ENCODE results near the gene VOPP1. TPM values are rescaled to one million over a fixed set of nuclear protein-coding genes. Genes with fewer than 3 reads are reported as not detected.
"Not testable (repeated sequence)": the region's sequence is repeated elsewhere in the genome, so short reads cannot be mapped to it uniquely, and the experiment has no call there.

The VOPP1 gene
- total RNA-seq: 10 to 100 TPM; 51.4 to 52.7 TPM

GRCh38 chr7:55572378-55573233, at the start of gene VOPP1:
Gene VOPP1 (minus strand): TSS chr7:55572502. CDS start chr7:55572324, 178 bp downstream.
- POLR2A ChIA-PET: interaction anchor here (0.8 to 6.7 kb wide), 13 partner anchors 8 to 814 kb away, joined by 3 to 88 read pairs (median 3); partner anchors contain the start of genes CCT6A, CHCHD2, LANCL2 and NIPSNAP2
- DNase-seq: peak; percentile 59
- H3K36me3 Mint-ChIP-seq (ENCODE audit: low read depth): peaks cover 4% of the 10 kb centered on the region
- CTCF ChIA-PET: interaction anchor here (1.3 to 1.7 kb wide), 2 partner anchors 139 to 207 kb away, joined by 3 to 4 read pairs; partner anchors contain the start of gene LANCL2
- H3K9me3 Mint-ChIP-seq: peaks cover 2% of the 10 kb centered on the region
- H3K27ac Mint-ChIP-seq: peak within 1 kb of the TSS; percentile 79
- peak within 1 kb of the TSS; percentile 86 for H3K4me3 Mint-ChIP-seq
- no peaks in the 10 kb centered on the region for H3K27me3 Mint-ChIP-seq
- peaks cover 68% of the 10 kb centered on the region for H3K4me1 Mint-ChIP-seq

GRCh38 chr7:55618913-55619312, 46.6 kb upstream of the VOPP1 start:
- Mint-ChIP-seq H3K36me3 (ENCODE audit: low read depth) (peaks cover 3% of the 10 kb centered on the region), H3K27ac (no peak overlapping the region), H3K4me3 (no peak overlapping the region), H3K4me1 (no peaks in the 10 kb centered on the region), H3K9me3 (peaks cover 9% of the 10 kb centered on the region), H3K27me3 (peaks cover 10% of the 10 kb centered on the region)
- ChIA-PET CTCF (no interaction called here), POLR2A (no interaction called here)
- DNase-seq: no peak

GRCh38 chr7:55614365-55615064, 42.2 kb upstream of the VOPP1 start:
- DNase-seq; H3K27me3 Mint-ChIP-seq; H3K4me3 Mint-ChIP-seq; POLR2A ChIA-PET; H3K9me3 Mint-ChIP-seq; H3K4me1 Mint-ChIP-seq; H3K27ac Mint-ChIP-seq; H3K36me3 Mint-ChIP-seq (ENCODE audit: low read depth): not testable (repeated sequence)
- CTCF ChIA-PET: interaction anchor here (0.5 kb wide), 1 partner anchor 29 kb away, joined by 3 read pairs; no protein-coding TSS in a partner anchor

GRCh38 chr7:55609726-55610125, 37.4 kb upstream of the VOPP1 start:
- H3K27ac Mint-ChIP-seq; H3K4me3 Mint-ChIP-seq; CTCF ChIA-PET; DNase-seq; POLR2A ChIA-PET; H3K9me3 Mint-ChIP-seq; H3K27me3 Mint-ChIP-seq; H3K36me3 Mint-ChIP-seq (ENCODE audit: low read depth); H3K4me1 Mint-ChIP-seq: not testable (repeated sequence)

GRCh38 chr7:55605661-55606060, 33.4 kb upstream of the VOPP1 start:
- CTCF ChIA-PET: interaction anchor here (1.4 kb wide), 1 partner anchor 12 kb away, joined by 3 read pairs; no protein-coding TSS in a partner anchor
- DNase-seq; H3K36me3 Mint-ChIP-seq (ENCODE audit: low read depth); H3K27me3 Mint-ChIP-seq; H3K9me3 Mint-ChIP-seq; H3K4me3 Mint-ChIP-seq; H3K27ac Mint-ChIP-seq; H3K4me1 Mint-ChIP-seq; POLR2A ChIA-PET: not testable (repeated sequence)

- H3K4me1 Mint-ChIP-seq; DNase-seq; H3K4me3 Mint-ChIP-seq; H3K9me3 Mint-ChIP-seq; H3K27ac Mint-ChIP-seq; POLR2A ChIA-PET; H3K36me3 Mint-ChIP-seq (ENCODE audit: low read depth): not testable (repeated sequence)
- CTCF ChIA-PET: interaction anchor here (0.7 to 2.0 kb wide), 5 partner anchors 9 to 170 kb away, joined by 3 to 11 read pairs (median 3); no protein-coding TSS in a partner anchor
- peaks cover 16% of the 10 kb centered on the region for H3K27me3 Mint-ChIP-seq
Observed at GRCh38 chr7:55597944-55598499, 25.7 kb upstream of the VOPP1 start.

GRCh38 chr7:55597214-55597739, 25.0 kb upstream of the VOPP1 start:
- H3K36me3 Mint-ChIP-seq (ENCODE audit: low read depth); H3K9me3 Mint-ChIP-seq; H3K27ac Mint-ChIP-seq; H3K4me1 Mint-ChIP-seq; DNase-seq; POLR2A ChIA-PET; H3K4me3 Mint-ChIP-seq: not testable (repeated sequence)
- CTCF ChIA-PET: interaction anchor here (0.7 to 2.5 kb wide), 5 partner anchors 14 to 170 kb away, joined by 3 to 11 read pairs (median 3); no protein-coding TSS in a partner anchor
- peaks cover 14% of the 10 kb centered on the region for H3K27me3 Mint-ChIP-seq

GRCh38 chr7:55595511-55595910, 23.2 kb upstream of the VOPP1 start:
- no peak for DNase-seq
- Mint-ChIP-seq H3K9me3 (no peaks in the 10 kb centered on the region), H3K27ac (no peak overlapping the region), H3K4me1 (no peaks in the 10 kb centered on the region), H3K36me3 (ENCODE audit: low read depth) (no peaks in the 10 kb centered on the region), H3K4me3 (no peak overlapping the region), H3K27me3 (peaks cover 9% of the 10 kb centered on the region)
- POLR2A ChIA-PET: no interaction called here
- CTCF ChIA-PET: interaction anchor here (1.3 to 2.5 kb wide), 3 partner anchors 22 to 163 kb away, joined by 3 to 11 read pairs (median 3); no protein-coding TSS in a partner anchor

- Mint-ChIP-seq H3K4me3 (no peak overlapping the region), H3K4me1 (no peaks in the 10 kb centered on the region), H3K9me3 (no peaks in the 10 kb centered on the region), H3K27ac (no peak overlapping the region), H3K27me3 (peaks cover 6% of the 10 kb centered on the region), H3K36me3 (ENCODE audit: low read depth) (no peaks in the 10 kb centered on the region)
- CTCF ChIA-PET: interaction anchor here (2.5 kb wide), 1 partner anchor 162 kb away, joined by 11 read pairs; no protein-coding TSS in a partner anchor
- POLR2A ChIA-PET: no interaction called here
- DNase-seq: no peak
Observed at GRCh38 chr7:55594870-55595269, 22.6 kb upstream of the VOPP1 start.

GRCh38 chr7:55594414-55594813, 22.1 kb upstream of the VOPP1 start:
- H3K4me3 Mint-ChIP-seq: no peak overlapping the region

GRCh38 chr7:55593515-55594318, 21.4 kb upstream of the VOPP1 start:
- Mint-ChIP-seq H3K36me3 (ENCODE audit: low read depth) (no peaks in the 10 kb centered on the region), H3K4me1 (no peaks in the 10 kb centered on the region), H3K27me3 (peaks cover 4% of the 10 kb centered on the region), H3K9me3 (no peaks in the 10 kb centered on the region), H3K27ac (no peak overlapping the region), H3K4me3 (no peak overlapping the region)
- DNase-seq: peak; percentile 72
- ChIA-PET CTCF (interaction anchor here (0.5 to 2.0 kb wide), 13 partner anchors 10 to 480 kb away, joined by 3 to 11 read pairs (median 3); no protein-coding TSS in a partner anchor), POLR2A (interaction anchor here (1.2 kb wide), 1 partner anchor 22 kb away, joined by 4 read pairs; no protein-coding TSS in a partner anchor)

More at GRCh38 chr7:55594414-55594813, 22.1 kb upstream of the VOPP1 start:
- no peak for DNase-seq
- no peaks in the 10 kb centered on the region for H3K36me3 Mint-ChIP-seq (ENCODE audit: low read depth)
- CTCF ChIA-PET: interaction anchor here (2.5 kb wide), 1 partner anchor 162 kb away, joined by 11 read pairs; no protein-coding TSS in a partner anchor
- H3K9me3 Mint-ChIP-seq: no peaks in the 10 kb centered on the region
- no peaks in the 10 kb centered on the region for H3K4me1 Mint-ChIP-seq
- peaks cover 4% of the 10 kb centered on the region for H3K27me3 Mint-ChIP-seq
- no peak overlapping the region for H3K27ac Mint-ChIP-seq
- POLR2A ChIA-PET: no interaction called here

GRCh38 chr7:55593172-55593514, 20.8 kb upstream of the VOPP1 start:
- POLR2A ChIA-PET: interaction anchor here (1.2 kb wide), 1 partner anchor 21 kb away, joined by 4 read pairs; no protein-coding TSS in a partner anchor
- Mint-ChIP-seq H3K9me3 (no peaks in the 10 kb centered on the region), H3K27me3 (peaks cover 2% of the 10 kb centered on the region), H3K4me3 (no peak overlapping the region), H3K27ac (no peak overlapping the region), H3K36me3 (ENCODE audit: low read depth) (no peaks in the 10 kb centered on the region), H3K4me1 (no peaks in the 10 kb centered on the region)
- DNase-seq: no peak
- CTCF ChIA-PET: interaction anchor here (0.5 to 2.0 kb wide), 13 partner anchors 9 to 481 kb away, joined by 3 to 11 read pairs (median 3); no protein-coding TSS in a partner anchor
